HG02884 (cell line): ENCODE results near the gene IL4.
A peak's percentile ranks its signal among the peaks of the same experiment; 100 is the strongest.

Experiments
- ATAC-seq: cut with Tn5 transposase; IDR thresholded peaks from one replicate; pipeline ENCODE4 v1.9.1; 2021; ENCODE audit warnings: mild to moderate bottlenecking, moderate library complexity; ENCODE audit not compliant: unreplicated experiment

The IL4 gene

DNA sequence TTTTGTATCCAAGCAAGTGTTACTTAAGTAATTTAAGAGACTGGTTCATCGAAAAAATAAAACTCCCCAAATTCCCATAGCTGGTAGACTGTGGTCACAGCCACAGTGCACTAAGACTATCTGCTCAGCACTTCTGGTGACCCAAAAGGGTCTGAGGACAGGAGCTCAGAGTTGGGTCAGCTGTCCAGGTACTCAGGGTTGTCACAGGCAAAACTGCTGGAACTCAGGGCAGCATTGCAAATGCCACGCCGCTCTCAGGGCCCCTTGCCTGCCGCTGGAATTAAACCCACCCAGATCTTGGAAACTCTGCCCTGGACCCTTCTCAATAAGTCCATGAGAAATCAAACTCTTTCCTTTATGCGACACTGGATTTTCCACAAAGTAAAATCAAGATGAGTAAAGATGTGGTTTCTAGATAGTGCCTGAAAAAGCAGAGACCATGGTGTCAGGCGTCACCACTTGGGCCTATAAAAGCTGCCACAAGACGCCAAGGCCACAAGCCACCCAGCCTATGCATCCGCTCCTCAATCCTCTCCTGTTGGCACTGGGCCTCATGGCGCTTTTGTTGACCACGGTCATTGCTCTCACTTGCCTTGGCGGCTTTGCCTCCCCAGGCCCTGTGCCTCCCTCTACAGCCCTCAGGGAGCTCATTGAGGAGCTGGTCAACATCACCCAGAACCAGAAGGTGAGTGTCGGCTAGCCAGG is 16.0 kb upstream of the IL4 start, which contains the start of gene IL13:
IL13 (plus strand) TSS at position 498 of the 705 bp plus-strand sequence; CDS start at position 512, 14 bp downstream.
- no peak for ATAC-seq

DNA sequence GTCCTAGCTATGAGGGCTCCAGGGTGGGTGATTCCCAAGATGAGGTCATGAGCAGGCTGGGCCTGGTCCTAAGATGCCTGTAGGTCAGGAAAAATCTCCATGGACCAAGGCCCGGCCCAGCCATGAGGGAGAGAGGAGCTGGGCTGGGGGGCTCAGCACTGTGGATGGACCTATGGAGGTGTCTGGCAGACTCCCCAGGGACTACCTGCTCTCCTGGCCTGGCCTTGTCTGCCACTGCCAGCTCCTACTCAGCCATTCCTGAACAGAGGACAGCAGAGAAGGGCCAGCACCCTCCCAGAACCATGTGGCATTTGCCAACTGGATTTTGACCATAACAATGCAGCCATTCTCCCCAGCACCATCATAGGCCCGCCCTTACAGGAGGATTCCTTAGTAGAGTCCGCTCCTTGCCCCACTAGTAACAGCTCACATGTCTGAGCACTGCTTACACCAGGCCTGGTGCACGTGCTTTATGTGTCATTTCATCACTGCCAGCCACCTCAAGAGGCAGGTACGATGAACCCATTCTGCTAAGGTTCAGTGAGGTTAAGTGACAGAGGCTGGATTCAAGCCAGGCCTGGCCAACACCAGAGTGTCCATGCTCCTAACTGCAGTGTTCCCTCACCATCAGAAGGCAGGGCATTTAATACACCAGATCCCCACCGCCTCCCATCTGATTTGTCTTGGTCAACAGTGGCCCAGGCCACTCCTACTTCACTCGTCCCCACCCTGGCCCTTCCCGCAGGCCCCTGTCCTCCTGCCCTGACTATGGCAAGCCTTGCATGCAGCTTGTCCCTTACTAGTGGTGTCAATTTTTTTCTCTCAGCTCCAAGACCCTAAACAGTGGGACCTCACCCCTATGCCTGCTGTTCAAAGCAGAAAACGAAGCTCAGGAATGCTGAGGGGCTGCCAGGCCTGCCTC is 15.1 kb upstream of the IL4 start:
- ATAC-seq = no peak

DNA sequence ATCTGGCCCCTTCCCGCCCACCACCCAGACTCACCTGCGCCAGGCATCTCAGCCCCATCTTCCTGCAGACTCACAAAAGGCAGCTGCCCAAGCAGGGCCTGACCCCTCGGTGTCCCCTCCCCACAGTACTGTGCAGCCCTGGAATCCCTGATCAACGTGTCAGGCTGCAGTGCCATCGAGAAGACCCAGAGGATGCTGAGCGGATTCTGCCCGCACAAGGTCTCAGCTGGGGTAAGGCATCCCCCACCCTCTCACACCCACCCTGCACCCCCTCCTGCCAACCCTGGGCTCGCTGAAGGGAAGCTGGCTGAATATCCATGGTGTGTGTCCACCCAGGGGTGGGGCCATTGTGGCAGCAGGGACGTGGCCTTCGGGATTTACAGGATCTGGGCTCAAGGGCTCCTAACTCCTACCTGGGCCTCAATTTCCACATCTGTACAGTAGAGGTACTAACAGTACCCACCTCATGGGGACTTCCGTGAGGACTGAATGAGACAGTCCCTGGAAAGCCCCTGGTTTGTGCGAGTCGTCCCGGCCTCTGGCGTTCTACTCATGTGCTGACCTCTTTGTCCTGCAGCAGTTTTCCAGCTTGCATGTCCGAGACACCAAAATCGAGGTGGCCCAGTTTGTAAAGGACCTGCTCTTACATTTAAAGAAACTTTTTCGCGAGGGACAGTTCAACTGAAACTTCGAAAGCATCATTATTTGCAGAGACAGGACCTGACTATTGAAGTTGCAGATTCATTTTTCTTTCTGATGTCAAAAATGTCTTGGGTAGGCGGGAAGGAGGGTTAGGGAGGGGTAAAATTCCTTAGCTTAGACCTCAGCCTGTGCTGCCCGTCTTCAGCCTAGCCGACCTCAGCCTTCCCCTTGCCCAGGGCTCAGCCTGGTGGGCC is 13.9 kb upstream of the IL4 start:
- no peak for ATAC-seq

DNA sequence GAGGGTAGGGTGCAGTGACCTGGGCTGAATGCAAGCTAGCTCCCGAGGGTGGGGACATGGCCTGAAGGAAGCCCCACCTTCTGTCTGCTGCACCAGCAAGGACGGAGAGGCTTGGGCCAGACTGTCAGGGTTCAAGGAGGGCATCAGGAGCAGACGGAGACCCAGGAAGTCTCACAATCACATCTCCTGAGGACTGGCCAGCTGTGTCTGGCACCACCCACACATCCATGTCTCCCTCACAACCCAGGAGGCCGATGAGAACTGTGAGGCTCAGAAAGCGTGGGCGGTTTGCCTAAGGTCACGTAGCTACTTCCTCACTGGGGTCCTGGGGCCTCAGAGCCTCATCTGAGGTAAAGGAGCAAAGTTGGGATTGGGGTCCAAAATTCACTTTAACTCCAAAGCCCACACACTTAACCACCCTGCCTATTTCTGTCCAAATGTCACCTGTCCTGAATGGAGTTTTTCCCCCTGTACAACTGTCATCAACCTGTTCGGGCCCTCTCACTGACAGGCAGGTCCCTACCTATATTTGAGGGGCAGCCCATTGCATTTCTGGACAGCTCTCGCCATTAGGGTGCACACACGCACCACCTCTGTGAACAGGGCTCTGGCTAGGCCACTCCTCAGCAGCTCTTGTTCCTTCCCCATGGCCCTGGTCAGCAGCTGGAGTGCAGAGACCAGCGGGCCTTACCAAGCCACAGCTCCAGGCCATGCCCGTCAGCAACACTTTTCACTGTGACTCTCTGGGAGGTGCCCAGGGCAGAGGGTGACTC is 12.4 kb upstream of the IL4 start:
- ATAC-seq = no peak

DNA sequence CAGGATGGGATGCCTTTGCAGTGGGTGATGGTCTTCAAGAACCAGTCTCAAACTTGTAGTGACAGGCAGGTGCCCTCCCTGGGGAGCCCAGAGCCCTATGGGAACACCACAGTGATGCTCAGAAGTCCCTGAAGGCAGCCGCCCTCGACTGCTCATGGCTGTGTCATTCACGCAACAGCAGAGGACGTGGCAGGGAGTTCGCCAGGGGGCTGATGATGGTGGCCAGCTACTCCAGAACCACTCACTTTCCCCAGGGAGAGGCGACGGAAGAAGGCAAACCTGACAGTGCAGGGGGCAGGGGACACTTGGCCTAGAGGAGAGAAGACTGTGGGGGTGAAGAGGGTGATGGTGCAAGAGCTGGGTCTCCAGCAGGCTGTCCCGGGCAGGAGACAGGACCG is 11.8 kb upstream of the IL4 start:
- no peak for ATAC-seq

DNA sequence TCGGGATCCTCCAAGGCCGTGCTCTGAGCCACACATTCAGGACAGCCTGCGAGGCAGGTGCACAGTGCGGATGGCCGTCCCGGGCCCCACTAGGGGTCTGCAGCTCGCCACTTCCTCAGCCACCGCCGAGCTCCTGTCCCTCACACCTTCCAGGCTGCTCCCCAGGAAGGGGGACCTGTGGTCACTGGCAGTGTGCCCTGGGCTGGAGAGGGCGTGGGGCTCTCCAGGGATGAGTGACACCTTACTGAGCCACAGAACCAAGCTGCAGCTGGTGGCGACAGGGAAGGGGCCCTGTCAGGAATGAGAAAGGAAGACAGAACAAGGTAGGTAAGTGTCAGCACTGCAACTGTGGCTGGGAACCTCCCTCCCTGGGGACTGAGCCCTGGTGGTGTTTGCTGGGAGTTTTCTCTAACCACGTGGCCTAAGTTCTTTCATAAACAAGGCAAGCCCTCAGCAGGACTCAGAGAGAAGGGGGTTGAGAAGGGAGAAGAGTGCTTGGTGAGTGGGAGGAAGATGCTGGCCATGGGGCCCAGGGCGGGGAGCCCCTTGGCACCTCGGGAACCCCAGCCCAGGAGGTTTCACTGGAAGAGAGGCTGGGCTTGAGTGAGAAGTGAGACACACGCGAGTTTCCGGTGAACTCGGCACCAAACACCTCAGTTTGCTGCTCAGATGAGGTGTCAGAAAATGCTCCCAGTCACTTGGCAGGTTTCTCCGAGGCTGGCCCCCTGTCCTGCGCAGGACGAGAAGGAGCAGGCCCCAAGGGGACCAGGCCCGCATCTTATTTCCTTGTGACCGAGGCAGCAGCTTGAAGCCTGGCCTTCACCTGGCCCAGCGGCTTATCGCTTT is 10.6 kb upstream of the IL4 start:
- peak; percentile 53 for ATAC-seq

DNA sequence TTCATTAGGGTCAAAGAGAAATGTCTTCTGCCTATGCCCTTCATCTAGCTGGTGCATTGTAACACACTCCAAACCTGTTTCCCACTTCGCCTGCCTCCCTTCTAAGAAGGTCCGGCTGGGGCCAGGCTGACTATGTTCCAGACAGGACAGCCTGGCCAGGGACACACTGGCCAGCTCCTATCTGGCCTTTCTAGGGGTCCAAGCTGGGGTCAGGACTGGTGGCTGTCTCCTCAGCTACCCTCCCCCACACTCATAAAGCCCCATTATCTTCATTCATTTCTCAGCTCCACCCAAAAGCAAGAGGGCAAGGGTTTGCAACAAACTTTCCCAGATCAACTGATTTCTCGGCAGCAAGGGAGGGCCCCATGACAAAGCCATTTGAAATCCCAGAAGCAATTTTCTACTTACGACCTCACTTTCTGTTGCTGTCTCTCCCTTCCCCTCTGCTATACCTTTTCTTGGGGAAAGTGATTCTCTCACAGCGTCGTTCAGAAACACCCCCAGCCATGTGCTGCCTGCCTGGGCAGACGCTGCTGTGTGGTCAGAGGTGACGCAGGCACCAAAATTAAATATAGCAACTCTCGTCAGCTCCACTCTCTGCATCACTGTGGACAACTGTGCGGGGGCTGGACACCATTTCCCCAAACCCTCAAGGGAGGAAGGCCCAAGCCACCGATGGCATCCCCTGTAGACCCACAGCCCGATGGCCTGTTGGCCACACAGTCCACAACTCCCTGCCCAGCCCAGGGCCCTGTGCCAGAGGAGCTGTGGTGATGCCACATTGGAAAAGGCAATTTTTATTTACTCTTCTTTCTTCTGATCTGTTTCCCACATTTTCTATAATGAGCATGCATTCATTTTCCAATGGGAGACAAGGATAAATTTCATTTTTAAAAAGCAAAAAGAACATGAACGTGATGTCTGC is 9.8 kb upstream of the IL4 start:
- no peak for ATAC-seq

DNA sequence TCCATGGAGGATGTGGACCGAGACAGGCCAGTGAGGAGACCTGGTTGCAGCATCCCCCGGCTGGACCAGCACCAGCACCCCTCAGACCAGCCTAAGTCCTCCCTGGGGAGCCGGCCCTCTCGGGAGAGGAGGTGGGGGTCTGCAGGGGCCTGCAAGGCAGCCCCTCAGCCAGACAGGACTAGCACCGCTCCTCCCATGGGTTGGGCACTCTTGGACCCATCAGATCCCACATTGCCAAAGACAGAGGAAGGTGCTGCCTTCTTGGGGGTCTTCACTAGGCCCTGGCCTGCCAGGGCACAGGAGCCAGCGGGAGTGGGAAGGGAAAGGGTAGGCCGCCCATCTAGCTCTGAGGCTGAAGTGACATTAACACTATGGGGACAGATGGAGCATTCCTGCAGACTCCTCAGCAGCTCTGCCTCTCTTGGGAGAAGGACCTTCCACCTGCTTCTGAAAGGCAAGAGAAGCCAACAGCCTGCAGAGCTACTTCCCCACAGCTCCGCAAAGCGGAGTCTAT is 9.0 kb upstream of the IL4 start:
- no peak for ATAC-seq

DNA sequence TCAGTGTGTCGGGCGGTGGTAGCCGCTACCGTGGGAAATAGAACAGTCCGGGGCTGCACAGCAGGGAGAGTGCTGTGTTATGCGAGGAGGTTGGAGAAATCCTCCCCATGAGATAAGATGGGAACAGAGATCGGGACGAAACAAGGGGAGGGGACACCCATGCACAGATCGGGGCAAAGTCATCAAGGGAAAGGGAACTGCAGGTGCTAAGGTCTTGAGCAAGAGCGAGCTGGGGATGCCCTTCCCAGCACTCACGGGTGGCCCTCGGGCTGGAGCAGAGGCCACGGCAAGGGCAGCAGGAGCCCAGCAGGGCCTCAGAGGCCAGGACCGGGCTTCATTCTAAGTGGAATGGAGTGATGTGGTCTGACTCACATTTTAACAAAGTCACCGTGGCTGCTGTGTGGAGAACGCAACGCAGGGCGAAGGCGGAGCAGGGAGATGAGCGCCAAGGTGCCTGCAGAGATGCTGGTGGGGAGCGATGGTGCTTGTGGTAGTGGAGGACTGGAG is 8.2 kb upstream of the IL4 start:
- ATAC-seq = no peak

DNA sequence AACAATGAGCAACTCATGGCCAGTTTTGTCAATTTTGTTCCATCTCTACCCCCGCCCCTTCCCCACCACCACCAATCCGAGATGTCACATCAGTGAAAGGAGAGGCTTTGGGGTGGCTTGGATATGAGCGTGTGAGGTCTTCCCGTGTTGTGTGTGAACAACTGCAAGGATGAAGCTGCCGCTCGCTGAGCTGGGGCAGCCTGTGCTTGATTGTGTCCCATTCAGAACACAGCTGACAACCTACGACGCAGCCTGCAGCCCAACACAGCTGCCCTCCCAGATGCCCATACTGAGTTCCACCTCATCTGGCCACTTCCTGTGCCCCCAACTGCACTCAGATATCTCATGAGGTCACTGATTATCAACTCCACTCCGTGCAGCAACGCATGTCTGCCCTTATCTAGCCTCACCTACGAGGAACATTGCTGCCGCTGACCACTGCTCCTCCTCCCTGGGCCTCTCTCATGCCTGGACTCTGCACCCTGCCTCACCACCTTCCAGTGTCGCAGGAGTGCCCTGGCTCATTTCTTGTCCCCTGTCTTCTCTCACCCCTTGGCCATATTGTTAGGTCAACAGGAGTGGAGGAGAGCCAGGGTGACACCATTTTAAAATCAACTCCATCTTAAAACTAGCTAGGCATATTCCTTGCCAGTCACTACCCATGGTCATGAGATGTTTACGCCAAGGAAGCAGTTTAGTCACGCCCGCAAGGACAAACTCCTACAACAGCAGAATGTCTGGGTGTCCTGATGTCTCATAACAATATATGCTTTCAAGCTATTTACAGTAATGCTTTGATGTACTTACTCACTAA is 7.3 kb upstream of the IL4 start:
- no peak for ATAC-seq

DNA sequence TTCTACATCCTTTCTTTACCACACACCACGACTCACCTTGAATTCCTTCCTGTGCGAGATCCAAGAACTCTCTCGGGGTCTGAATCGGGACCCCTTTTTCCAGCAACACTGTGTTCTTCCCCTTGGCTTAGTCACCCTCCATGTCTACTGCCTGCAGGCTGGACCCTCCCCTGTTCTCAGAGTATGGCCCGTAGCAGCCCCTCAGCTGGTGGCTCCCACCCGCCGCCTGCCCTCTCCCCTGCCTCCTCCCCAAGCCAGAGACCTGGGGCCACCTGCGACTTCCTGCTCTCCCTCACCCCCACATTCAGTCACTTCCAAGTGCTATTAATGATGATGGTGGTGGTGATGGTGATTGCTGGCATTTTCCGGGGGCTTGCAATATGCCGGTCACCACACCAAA is 6.5 kb upstream of the IL4 start:
- ATAC-seq = no peak

DNA sequence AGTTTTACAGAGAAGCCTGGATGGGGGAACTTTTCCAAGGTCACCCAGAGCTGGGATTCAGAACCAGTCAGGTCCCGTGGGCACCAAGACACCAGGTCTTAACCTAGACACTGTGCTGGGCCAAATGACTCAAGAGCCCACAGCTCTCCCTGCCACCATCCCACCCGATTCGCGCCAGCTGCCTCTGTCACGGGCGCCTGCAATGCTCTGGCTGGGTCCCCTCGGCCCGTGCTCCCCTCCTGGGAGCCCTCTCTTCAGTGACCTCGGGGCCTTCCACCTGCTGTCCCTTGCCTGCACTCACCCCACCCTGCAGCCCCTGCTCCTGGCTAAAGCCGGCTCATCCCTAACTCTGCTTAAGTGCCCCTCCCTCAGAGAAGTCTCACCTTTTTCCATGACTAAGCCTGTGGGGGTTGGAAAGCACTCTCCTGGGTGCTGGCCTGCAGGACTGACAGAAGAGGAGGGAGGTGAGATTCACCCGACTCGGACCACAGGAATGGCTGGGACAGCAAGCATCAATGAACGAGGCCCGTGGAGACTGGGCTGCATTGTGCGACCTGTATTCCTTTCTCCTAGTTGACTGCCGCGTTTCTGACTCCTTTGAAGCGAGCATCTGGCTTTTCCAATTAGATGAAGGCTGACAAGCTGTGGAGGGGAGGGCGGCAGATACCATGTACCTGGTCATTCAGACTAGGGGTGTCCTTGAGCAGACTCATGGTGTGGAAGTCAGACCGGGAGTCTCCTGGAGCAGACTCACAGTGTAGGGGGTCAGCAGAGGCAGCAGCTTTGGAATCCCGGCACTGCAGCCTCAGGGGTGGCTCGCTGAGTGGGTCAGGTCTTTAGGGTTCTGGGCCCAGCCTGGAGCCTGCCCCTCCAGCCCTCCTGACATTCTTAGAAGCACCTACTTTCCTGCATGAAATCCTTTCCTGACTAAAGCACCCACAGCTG is 5.8 kb upstream of the IL4 start:
- ATAC-seq = no peak

DNA sequence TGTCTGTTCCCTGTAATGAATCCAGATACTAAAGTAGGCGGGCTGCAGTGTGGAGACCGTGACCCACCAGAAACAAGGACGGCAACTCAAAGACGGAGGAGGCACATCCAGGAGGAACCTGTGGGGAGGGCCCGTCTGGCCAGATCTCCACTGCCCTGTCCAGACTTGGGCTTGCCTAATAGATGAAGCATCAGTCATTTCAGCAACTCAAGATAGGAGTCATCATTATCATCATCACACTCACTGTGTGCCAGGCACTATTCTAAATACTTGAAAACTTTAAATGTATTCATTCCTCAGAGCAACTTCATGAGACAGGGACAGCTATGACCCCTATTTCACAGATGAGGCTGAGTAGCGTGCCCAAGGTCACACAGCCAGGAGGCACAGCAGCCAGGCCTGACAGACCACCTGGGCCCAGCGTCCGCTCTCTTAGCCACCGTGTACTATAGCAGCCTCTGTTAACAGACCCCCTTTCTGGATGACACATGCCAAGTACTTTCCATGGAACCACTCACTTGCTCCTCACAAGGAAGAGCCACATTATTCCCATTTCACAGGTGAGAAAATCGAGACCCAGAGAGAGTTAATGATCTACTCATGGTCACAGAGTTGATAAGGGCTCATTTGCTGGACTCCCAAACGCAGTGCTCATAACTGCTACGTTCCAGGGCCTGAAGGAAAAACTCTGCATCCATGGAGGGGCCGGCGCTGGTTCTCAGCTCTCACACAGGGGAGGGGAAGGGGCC is 4.9 kb upstream of the IL4 start:
- ATAC-seq = no peak

DNA sequence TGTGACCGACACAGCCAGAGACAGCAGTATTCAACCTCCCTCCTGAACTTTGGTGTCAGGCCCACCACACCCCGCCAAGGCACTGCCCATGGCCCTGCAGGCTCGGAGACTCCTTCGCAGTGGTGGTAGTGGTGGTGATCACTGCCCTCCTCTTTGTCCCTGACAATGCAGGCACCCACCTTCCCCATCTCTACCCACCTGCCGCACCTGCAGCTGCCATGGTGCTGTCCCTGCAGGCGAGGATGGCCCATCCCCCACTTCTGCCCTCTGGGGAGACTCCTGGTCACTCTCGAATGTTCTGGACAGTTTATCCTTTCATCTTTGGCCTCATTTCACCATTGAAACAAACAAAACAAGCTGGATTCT is 4.4 kb upstream of the IL4 start:
- ATAC-seq = no peak
